ENCODE results near the gene NOS3. TPM values are rescaled to one million over a fixed set of nuclear protein-coding genes. Genes with fewer than 3 reads are reported as not detected.

NOS3 gene
- total and polyA plus RNA-seq, 2 donors from 2014 or later = 9.3 to 51.7 TPM

DNA sequence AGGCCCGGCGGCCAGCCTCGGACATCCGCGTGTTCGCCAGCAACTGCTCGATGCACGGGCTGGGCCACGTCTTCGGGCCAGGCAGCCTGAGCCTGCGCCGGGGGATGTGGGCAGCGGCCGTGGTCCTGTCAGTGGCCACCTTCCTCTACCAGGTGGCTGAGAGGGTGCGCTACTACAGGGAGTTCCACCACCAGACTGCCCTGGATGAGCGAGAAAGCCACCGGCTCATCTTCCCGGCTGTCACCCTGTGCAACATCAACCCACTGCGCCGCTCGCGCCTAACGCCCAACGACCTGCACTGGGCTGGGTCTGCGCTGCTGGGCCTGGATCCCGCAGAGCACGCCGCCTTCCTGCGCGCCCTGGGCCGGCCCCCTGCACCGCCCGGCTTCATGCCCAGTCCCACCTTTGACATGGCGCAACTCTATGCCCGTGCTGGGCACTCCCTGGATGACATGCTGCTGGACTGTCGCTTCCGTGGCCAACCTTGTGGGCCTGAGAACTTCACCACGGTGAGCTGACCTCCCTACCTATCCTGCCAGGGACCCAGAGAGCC is 58.2 kb downstream of the NOS3 start:
- H3K4me1 ChIP-seq (ENCODE audit: control insufficient read depth in 2 of 3, insufficient read depth in 2 of 3, low read depth in 1 of 3, low read length in 3 of 3) = no peaks in the 10 kb centered on the region
- H3K9me3 ChIP-seq (ENCODE audit: control insufficient read depth in 2 of 3, insufficient read depth in 1 of 3, low read length in 3 of 3) = no peaks in the 10 kb centered on the region
- H3K27ac ChIP-seq (ENCODE audit: low read depth in 2 of 2, low read length in 2 of 2) = no peak overlapping the region
- no peak overlapping the region for H3K9ac ChIP-seq (ENCODE audit: low read length in 3 of 3)
- FAIRE-seq = no peak
- peaks cover 0 to 3% (median 0%) of the 10 kb centered on the region in 3 donors for H3K36me3 ChIP-seq (ENCODE audit: control insufficient read depth in 2 of 3, insufficient read depth in 3 of 3, low read length in 3 of 3)
- intact Hi-C loops (cut with DNase I) = no loop called here
- H3K27me3 ChIP-seq (ENCODE audit: control insufficient read depth, insufficient read depth, low read length) = no peaks in the 10 kb centered on the region
- TF ChIP-seq, protein P1, sequence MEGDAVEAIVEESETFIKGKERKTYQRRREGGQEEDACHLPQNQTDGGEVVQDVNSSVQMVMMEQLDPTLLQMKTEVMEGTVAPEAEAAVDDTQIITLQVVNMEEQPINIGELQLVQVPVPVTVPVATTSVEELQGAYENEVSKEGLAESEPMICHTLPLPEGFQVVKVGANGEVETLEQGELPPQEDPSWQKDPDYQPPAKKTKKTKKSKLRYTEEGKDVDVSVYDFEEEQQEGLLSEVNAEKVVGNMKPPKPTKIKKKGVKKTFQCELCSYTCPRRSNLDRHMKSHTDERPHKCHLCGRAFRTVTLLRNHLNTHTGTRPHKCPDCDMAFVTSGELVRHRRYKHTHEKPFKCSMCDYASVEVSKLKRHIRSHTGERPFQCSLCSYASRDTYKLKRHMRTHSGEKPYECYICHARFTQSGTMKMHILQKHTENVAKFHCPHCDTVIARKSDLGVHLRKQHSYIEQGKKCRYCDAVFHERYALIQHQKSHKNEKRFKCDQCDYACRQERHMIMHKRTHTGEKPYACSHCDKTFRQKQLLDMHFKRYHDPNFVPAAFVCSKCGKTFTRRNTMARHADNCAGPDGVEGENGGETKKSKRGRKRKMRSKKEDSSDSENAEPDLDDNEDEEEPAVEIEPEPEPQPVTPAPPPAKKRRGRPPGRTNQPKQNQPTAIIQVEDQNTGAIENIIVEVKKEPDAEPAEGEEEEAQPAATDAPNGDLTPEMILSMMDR (IDR thresholded peaks at IDR 0.05; ENCODE audit: borderline replicate concordance, extremely low read depth, insufficient read depth) = no peak
- H3K4me3 ChIP-seq (ENCODE audit: low read length in 3 of 3) = no peak overlapping the region
- no peak for DNase-seq

DNA sequence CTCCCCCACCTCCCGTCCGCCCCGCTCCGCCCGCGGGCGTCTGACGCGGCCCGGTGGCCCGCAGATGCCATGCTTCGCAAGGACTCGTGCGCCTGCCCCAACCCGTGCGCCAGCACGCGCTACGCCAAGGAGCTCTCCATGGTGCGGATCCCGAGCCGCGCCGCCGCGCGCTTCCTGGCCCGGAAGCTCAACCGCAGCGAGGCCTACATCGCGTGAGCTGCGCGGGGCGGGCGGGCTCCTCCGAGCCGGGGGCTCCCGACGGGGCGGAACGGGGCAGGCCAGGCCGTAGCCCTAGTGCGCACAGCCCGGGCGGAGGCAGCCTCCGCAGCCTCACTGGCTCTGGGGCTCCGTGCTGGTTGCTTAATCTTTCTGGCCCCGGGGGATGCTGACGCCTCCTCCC is 60.3 kb downstream of the NOS3 start:
- intact Hi-C loops (cut with DNase I) = no loop called here
- FAIRE-seq = no peak

DNA sequence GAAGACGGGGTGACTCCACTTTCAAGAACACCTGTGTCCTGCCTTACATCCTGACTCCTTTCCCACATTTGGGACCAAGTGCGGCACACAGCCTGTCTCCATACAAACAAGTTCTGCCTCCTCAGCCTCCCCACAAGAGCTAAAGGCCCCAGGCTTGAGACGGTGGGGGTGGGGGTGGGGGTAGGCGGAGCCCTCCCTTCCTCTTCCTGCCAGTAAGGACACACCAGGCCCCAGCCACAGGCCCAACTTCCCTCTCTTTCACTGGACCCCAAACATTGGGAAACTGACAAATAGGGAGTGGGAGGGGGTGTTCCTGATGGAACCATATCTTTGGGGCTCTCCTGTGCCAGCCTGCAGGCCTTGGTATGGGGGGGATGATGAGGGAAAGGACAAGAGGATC is 62.3 kb downstream of the NOS3 start:
- Histone ChIP-seq H3K27me3 (ENCODE audit: control insufficient read depth, insufficient read depth, low read length) (no peaks in the 10 kb centered on the region), H3K4me1 (ENCODE audit: control insufficient read depth in 2 of 3, insufficient read depth in 2 of 3, low read depth in 1 of 3, low read length in 3 of 3) (peaks cover 0 to 9% (median 3%) of the 10 kb centered on the region in 3 donors), H3K36me3 (ENCODE audit: control insufficient read depth in 2 of 3, insufficient read depth in 3 of 3, low read length in 3 of 3) (no peaks in the 10 kb centered on the region), H3K4me3 (ENCODE audit: low read length in 3 of 3) (no peak overlapping the region), H3K9ac (ENCODE audit: low read length in 3 of 3) (no peak overlapping the region), H3K9me3 (ENCODE audit: control insufficient read depth in 2 of 3, insufficient read depth in 1 of 3, low read length in 3 of 3) (no peaks in the 10 kb centered on the region), H3K27ac (ENCODE audit: low read depth in 2 of 2, low read length in 2 of 2) (no peak overlapping the region)
- FAIRE-seq (no peak), DNase-seq (no peak)
- TF ChIP-seq, protein P1 (IDR thresholded peaks at IDR 0.05; ENCODE audit: borderline replicate concordance, extremely low read depth, insufficient read depth) = no peak
- intact Hi-C loops (cut with DNase I) = no loop called here

More for the DNA sequence above, 60.3 kb downstream of the NOS3 start:
- no peak overlapping the region for H3K4me3 ChIP-seq (ENCODE audit: low read length in 3 of 3)
- TF ChIP-seq, protein P1 (IDR thresholded peaks at IDR 0.05; ENCODE audit: borderline replicate concordance, extremely low read depth, insufficient read depth) = no peak
- no peaks in the 10 kb centered on the region for H3K4me1 ChIP-seq (ENCODE audit: control insufficient read depth in 2 of 3, insufficient read depth in 2 of 3, low read depth in 1 of 3, low read length in 3 of 3)
- H3K27ac ChIP-seq (ENCODE audit: low read depth in 2 of 2, low read length in 2 of 2) = no peak overlapping the region
- no peaks in the 10 kb centered on the region for H3K36me3 ChIP-seq (ENCODE audit: control insufficient read depth in 2 of 3, insufficient read depth in 3 of 3, low read length in 3 of 3)
- H3K27me3 ChIP-seq (ENCODE audit: control insufficient read depth, insufficient read depth, low read length) = no peaks in the 10 kb centered on the region
- peak in 4 of 5 donors; percentile 85 to 91 (median 88) for DNase-seq
- no peaks in the 10 kb centered on the region for H3K9me3 ChIP-seq (ENCODE audit: control insufficient read depth in 2 of 3, insufficient read depth in 1 of 3, low read length in 3 of 3)
- no peak overlapping the region for H3K9ac ChIP-seq (ENCODE audit: low read length in 3 of 3)

DNA sequence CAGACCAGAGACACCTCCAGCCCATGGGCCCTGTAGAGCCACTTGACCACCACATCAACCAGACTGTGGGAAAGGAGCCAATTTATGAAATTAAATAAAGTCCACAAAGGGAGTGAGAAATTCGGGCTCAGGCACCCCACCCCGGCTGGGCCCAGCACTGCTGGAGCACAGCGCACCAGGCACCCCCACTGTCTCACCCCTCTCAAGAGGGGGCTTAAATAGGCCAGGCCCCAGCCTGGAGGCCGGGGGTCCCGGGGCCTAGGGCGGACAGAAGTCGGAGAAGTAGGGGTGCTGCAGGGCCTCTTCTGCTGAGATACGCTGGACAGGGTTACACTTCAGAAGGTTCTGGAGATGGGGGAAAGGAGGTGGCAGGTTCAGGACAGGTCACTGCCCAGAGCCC is 62.9 kb downstream of the NOS3 start:
- no peaks in the 10 kb centered on the region for H3K9me3 ChIP-seq (ENCODE audit: control insufficient read depth in 2 of 3, insufficient read depth in 1 of 3, low read length in 3 of 3)
- intact Hi-C loops (cut with DNase I) = no loop called here
- no peak for FAIRE-seq
- no peak for DNase-seq
- H3K4me1 ChIP-seq (ENCODE audit: control insufficient read depth in 2 of 3, insufficient read depth in 2 of 3, low read depth in 1 of 3, low read length in 3 of 3) = peaks cover 2 to 14% (median 7%) of the 10 kb centered on the region in 3 donors
- TF ChIP-seq, protein P1 (IDR thresholded peaks at IDR 0.05; ENCODE audit: borderline replicate concordance, extremely low read depth, insufficient read depth) = no peak
- H3K36me3 ChIP-seq (ENCODE audit: control insufficient read depth in 2 of 3, insufficient read depth in 3 of 3, low read length in 3 of 3) = no peaks in the 10 kb centered on the region
- H3K9ac ChIP-seq (ENCODE audit: low read length in 3 of 3) = no peak overlapping the region
- no peaks in the 10 kb centered on the region for H3K27me3 ChIP-seq (ENCODE audit: control insufficient read depth, insufficient read depth, low read length)
- no peak overlapping the region for H3K4me3 ChIP-seq (ENCODE audit: low read length in 3 of 3)
- H3K27ac ChIP-seq (ENCODE audit: low read depth in 2 of 2, low read length in 2 of 2) = no peak overlapping the region
